Measurements from ENCODE around the gene NUMB.

The NUMB gene

DNA sequence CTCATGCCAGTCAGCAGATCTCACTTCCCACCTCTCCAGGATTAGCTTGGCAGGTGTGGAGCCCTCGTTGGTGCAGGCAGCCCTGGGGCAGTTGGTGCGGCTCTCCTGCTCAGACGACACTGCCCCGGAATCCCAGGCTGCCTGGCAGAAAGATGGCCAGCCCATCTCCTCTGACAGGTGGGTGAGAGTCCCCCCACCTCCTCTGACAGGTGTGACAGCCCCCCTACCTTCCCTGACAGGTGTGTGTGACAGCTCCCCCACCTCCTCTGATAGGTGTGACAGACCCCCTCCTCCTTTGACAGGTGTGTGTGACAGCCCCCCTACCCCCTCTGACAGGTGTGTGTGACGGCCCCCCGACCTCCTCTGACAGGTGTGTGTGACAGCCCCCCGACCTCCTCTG, 194.7 kb downstream of the NUMB start:
- TF ChIP-seq, protein P1, sequence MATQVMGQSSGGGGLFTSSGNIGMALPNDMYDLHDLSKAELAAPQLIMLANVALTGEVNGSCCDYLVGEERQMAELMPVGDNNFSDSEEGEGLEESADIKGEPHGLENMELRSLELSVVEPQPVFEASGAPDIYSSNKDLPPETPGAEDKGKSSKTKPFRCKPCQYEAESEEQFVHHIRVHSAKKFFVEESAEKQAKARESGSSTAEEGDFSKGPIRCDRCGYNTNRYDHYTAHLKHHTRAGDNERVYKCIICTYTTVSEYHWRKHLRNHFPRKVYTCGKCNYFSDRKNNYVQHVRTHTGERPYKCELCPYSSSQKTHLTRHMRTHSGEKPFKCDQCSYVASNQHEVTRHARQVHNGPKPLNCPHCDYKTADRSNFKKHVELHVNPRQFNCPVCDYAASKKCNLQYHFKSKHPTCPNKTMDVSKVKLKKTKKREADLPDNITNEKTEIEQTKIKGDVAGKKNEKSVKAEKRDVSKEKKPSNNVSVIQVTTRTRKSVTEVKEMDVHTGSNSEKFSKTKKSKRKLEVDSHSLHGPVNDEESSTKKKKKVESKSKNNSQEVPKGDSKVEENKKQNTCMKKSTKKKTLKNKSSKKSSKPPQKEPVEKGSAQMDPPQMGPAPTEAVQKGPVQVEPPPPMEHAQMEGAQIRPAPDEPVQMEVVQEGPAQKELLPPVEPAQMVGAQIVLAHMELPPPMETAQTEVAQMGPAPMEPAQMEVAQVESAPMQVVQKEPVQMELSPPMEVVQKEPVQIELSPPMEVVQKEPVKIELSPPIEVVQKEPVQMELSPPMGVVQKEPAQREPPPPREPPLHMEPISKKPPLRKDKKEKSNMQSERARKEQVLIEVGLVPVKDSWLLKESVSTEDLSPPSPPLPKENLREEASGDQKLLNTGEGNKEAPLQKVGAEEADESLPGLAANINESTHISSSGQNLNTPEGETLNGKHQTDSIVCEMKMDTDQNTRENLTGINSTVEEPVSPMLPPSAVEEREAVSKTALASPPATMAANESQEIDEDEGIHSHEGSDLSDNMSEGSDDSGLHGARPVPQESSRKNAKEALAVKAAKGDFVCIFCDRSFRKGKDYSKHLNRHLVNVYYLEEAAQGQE (IDR thresholded peaks at IDR 0.05; ENCODE audit: insufficient read depth in 1 of 2, low read depth in 2 of 2, low read length in 2 of 2), result no peak
- no peak for TF ChIP-seq SIN3A (IDR thresholded peaks at IDR 0.05; ENCODE audit: borderline replicate concordance, insufficient read depth, low read length)
- TF ChIP-seq FOXP2 (optimal IDR thresholded peaks at IDR 0.05; ENCODE audit: borderline replicate concordance, extremely low read depth, extremely low read length, insufficient read depth), result no peak
- TF ChIP-seq TAF1 (IDR thresholded peaks at IDR 0.05; ENCODE audit: borderline replicate concordance, insufficient read depth, low read length), result no peak
- no peak for TF ChIP-seq POLR2AphosphoS5 (IDR thresholded peaks at IDR 0.05; ENCODE audit: low read depth, low read length)

DNA sequence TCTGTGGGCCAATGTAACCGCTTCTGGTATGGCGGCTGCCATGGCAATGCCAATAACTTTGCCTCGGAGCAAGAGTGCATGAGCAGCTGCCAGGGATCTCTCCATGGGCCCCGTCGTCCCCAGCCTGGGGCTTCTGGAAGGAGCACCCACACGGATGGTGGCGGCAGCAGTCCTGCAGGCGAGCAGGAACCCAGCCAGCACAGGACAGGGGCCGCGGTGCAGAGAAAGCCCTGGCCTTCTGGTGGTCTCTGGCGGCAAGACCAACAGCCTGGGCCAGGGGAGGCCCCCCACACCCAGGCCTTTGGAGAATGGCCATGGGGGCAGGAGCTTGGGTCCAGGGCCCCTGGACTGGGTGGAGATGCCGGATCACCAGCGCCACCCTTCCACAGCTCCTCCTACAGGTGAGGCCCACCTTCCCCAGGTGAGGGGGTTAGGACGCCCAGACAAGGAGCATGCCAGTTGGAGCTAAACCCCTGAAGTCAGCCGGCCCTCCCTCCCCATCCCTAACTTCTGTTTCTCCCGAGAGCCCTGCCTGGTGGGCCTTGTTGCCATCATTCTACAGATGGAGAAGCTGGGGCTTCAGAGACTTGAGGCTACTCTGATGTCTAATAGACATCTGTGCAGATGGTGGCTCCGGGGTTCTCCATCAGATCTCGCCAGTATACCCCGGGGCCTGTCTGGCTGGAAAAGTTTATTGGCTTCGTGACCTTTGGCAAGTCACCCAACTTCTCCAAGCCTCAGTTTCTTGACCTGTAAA, 195.7 kb downstream of the NUMB start:
- TF ChIP-seq, protein P1 (IDR thresholded peaks at IDR 0.05; ENCODE audit: insufficient read depth in 1 of 2, low read depth in 2 of 2, low read length in 2 of 2), result no peak
- TF ChIP-seq FOXP2 (optimal IDR thresholded peaks at IDR 0.05; ENCODE audit: borderline replicate concordance, extremely low read depth, extremely low read length, insufficient read depth) (no peak), POLR2AphosphoS5 (IDR thresholded peaks at IDR 0.05; ENCODE audit: low read depth, low read length) (no peak), TAF1 (IDR thresholded peaks at IDR 0.05; ENCODE audit: borderline replicate concordance, insufficient read depth, low read length) (no peak), SIN3A (IDR thresholded peaks at IDR 0.05; ENCODE audit: borderline replicate concordance, insufficient read depth, low read length) (no peak)

DNA sequence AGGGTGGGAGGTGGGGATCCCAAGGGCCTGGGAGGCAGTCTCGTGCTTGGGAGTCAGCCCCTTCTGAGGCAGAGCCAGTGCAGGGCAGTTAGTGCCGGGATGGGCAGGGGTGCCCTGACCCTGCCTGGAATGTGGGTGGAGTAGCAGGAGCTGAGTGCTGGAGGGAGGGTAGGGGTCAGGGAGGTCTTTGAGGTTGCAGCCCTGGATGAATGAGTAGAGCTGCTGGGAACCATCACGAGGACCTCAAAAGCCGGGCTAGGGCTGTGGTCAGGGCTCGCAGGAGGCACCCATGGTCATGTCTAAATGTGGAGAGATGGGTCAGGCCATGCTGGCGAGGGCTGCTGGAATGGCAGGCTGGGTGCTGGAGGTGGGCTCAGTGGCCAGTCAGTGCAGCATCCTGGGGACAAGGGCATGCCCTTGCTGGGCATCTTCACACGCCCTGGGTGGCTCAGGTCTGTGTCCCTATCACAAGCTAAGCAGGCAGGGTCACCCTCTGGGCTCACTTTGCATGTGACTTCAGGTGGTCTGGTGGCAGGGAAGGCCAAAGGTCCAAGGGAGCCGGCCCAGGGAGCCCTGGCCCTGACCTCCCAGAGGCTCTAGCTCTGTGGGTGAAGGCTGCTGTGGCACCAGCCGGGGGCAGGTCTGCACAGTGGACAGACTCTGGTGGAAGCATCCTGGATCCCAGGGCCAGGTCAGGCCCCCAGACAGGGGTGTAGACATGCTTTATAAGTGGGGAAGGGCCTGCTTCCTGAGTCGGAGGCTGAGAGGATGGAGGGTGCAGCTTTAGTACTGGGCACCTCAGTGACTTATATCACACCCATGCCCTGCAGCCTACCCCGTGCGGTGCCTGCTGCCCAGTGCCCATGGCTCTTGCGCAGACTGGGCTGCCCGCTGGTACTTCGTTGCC, 196.6 kb downstream of the NUMB start:
- no peak for TF ChIP-seq SIN3A (IDR thresholded peaks at IDR 0.05; ENCODE audit: borderline replicate concordance, insufficient read depth, low read length)
- no peak for TF ChIP-seq TAF1 (IDR thresholded peaks at IDR 0.05; ENCODE audit: borderline replicate concordance, insufficient read depth, low read length)
- no peak for TF ChIP-seq FOXP2 (optimal IDR thresholded peaks at IDR 0.05; ENCODE audit: borderline replicate concordance, extremely low read depth, extremely low read length, insufficient read depth)
- no peak for TF ChIP-seq POLR2AphosphoS5 (IDR thresholded peaks at IDR 0.05; ENCODE audit: low read depth, low read length)
- TF ChIP-seq, protein P1 (IDR thresholded peaks at IDR 0.05; ENCODE audit: insufficient read depth in 1 of 2, low read depth in 2 of 2, low read length in 2 of 2), result no peak

DNA sequence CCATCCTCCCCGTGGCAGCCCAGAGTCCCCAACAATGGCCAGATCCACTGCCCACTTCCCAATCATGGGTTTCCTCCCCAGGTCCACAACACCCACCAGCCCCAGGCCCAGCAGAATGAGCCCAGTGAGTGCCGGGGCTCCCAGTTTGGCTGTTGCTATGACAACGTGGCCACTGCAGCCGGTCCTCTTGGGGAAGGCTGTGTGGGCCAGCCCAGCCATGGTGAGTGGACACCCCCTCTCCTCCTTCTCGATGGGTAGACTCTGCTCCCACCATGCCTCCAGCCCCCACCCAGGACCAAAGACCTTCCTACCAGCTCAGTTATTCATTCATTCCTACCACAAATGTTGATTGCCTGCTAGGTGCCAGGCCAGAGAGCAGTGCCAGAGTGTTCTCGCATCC, 197.3 kb downstream of the NUMB start:
- TF ChIP-seq SIN3A (IDR thresholded peaks at IDR 0.05; ENCODE audit: borderline replicate concordance, insufficient read depth, low read length) (no peak), POLR2AphosphoS5 (IDR thresholded peaks at IDR 0.05; ENCODE audit: low read depth, low read length) (no peak), TAF1 (IDR thresholded peaks at IDR 0.05; ENCODE audit: borderline replicate concordance, insufficient read depth, low read length) (no peak), FOXP2 (optimal IDR thresholded peaks at IDR 0.05; ENCODE audit: borderline replicate concordance, extremely low read depth, extremely low read length, insufficient read depth) (no peak)
- TF ChIP-seq, protein P1 (IDR thresholded peaks at IDR 0.05; ENCODE audit: insufficient read depth in 1 of 2, low read depth in 2 of 2, low read length in 2 of 2), result no peak

Measured in PFSK-1 (cell line).